AG20443 (cell line): ENCODE measurements around the gene JPH3.
A peak's percentile ranks its signal among the peaks of the same experiment; 100 is the strongest.
"Not testable (repeated sequence)": the region's sequence is repeated elsewhere in the genome, so short reads cannot be mapped to it uniquely, and the experiment has no call there.

Experiments
- DNase-seq: peaks from one replicate; pipeline ENCODE4 v3.0.0; 2012; ENCODE audit warnings: low spot score, mixed read lengths

JPH3 gene

GRCh38 chr16:87654826-87655225 lies 52.5 kb downstream of the JPH3 start:
- DNase-seq = no peak

DNA sequence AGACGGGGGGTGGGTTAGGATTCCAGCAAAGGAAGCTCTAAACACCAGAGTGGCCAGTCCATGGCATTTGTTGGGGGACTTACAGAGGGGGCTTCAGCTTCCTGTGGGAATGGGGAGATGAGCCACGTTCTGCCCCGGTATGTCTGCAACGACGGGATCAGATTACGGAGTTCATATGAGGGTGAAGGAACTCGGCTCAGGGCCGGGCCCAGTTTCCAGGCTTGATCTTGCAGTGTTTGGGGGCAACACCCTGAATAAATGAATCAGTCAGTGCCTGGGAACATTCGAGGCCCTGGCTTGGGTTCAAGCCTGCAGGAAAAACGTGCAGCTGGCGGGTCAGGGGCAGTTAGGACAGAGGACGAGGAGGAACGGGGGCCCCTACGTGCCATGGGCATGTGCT lies 54.0 kb downstream of the JPH3 start:
- DNase-seq = no peak

- no peak for DNase-seq
Measured at GRCh38 chr16:87657621-87658192, 55.4 kb downstream of the JPH3 start.

GRCh38 chr16:87658564-87659225 lies 56.4 kb downstream of the JPH3 start:
- no peak for DNase-seq

DNA sequence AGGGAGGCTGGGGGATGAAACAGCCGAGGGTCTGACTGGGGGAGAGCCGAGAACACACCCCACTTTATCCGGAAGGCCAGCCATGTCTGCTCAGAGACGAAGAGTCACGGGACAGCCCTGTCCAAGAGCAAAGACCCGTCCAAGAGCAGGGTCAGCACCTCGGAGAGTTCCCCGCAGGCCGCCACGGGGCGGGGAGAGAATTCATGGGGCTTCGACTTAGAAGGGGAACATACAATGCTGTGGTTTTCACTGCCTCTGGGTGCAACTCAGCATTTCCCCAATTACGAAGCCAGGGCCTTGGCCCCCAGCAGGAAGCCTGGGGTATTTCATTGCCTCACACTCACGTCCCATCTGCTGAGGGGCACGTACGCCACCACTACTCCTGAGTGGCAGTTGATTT lies 59.3 kb downstream of the JPH3 start:
- peak; percentile 87 for DNase-seq

GRCh38 chr16:87662254-87663204 lies 60.2 kb downstream of the JPH3 start:
- no peak for DNase-seq

DNA sequence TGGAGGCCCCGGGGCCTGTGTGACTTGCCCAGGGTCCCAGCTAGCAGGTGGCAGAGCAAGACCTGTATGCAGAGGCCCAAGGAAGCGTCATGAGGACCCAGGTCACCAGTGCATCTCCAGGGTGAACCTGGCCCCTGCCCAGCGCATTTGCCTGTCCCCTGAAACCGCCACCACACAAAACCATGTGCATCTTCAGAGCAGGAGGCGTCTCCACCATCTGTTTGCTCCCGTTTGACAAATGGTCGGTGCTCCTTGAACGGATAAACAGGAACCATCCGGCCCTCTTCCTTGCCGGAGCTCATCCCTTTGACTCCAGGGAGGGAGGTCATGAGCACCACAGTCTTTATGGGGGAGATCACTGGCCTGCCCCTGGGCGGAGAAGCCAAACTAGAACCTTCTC lies 62.5 kb downstream of the JPH3 start:
- no peak for DNase-seq

DNA sequence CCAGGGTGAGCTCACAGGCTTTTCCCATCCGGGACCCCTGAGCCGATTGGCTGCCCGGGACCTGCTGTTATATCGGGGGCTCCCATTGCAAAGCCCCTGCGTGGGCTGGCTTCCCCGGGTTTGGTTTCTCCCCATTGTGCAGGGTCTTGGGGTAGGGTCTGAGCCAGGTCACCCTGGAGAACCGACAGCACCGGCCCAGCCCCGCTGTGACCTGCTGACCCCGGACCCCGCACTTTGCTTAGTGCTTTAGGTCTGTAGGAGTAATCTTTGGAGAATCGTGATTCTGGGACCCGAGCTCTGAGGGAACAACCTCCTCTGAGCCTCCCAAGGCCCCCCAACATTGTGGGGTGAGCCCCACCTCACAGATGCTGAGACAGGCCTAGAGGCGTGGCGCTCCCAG lies 62.9 kb downstream of the JPH3 start:
- DNase-seq = no peak

DNA sequence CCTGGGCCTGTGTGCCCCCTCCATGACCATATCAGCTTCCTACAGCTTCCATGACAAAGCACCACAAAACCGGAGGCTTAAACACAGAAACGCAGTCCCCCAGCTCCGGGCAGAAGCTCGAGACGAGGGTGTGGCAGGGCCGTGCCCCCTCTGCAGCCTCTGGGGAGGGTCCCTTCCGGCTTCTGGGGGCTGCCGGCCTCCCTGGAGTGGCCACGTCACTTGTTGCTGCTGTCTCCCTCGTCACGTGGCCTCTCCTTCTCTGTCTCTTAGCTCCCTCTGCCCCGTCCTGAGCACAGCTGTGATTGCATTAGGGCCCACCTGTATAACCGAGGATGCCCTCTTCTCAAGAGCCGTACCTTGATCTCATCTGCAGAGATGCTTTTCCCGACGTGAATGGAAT lies 64.6 kb downstream of the JPH3 start:
- no peak for DNase-seq

DNA sequence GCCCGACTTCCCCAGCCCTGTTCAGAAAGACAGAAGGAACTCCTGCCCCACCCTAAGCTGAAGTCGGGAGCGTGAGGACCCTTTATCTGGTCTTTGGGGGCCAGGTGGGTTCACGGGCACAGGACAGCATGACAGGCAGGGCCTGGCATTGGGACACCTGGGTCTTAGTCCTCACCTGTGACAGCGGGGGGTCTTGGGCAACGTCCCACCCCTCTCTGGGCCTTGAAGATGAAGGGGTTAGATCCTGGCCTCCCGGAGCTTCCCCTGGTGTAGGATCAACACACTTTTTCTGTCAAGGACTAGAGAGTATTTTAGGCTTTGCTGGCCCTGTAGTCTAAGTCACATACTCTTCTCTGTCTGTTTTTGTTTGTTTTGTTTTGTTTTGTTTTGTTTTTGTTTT lies 65.1 kb downstream of the JPH3 start:
- DNase-seq = no peak

DNA sequence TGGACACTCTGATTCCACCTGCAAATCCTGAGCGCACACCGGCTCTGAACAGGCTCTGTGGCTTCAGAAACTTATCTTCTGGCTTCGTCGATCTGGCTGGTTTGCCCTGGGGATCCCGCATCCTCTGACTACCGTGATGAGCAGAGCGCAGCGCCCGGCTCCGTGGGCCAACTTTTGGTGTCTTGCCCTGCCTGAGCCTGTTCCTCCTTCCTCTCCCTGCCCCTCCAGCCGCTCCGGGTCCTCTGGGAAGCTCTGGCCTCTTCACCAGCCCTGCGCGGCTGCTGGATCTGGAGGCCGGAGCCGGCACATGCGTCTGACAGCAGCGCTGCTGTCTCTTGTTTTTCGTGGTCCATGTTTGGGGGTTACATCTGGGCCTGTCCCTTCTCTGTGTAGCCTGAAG lies 65.6 kb downstream of the JPH3 start:
- no peak for DNase-seq

- DNase-seq = no peak
Measured at GRCh38 chr16:87669672-87670071, 67.4 kb downstream of the JPH3 start.

- DNase-seq = no peak
Measured at GRCh38 chr16:87671221-87671620, 68.9 kb downstream of the JPH3 start.

GRCh38 chr16:87671715-87672270 lies 69.5 kb downstream of the JPH3 start:
- no peak for DNase-seq

DNA sequence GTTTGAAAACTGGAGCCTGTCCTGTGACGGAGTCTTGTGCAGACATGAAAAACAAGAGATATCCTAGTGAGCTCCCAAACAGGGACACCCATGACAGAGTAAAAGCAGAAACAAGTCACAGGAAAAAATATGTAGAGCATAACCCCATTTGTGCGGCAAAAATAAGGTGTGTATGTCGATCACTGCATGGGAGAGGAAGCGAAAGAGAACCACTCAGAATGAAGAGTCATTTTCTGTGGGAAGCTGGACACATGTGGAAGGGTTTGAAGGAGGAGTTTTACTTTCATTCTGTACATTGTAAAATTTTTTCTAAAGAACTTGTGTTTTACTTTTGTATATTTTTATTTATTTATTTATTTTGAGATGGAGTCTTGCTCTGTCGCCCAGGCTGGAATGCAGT lies 72.1 kb downstream of the JPH3 start:
- DNase-seq = no peak

GRCh38 chr16:87675111-87675719 lies 72.9 kb downstream of the JPH3 start:
- DNase-seq = no peak

DNA sequence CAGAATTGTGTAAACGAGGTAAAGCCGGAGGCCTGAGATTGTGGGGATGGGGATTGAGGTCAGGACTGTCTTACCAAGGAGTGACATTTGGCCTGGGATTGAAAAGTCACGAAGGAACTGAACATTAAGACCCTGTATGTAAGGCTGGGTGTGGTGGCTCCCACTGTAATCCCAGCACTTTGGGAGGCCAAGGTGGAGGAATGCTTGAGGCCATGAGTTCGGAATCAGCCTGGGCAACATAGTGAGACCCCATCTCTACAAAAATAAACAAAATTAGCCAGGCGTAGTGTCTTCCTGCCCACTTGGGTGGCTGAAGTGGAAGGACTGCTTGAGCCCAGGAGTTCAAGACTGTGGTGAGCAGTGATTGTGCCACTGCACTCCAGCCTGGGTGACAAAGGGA lies 75.5 kb downstream of the JPH3 start:
- DNase-seq = no peak

- no peak for DNase-seq
Measured at GRCh38 chr16:87678618-87679017, 76.3 kb downstream of the JPH3 start.

DNA sequence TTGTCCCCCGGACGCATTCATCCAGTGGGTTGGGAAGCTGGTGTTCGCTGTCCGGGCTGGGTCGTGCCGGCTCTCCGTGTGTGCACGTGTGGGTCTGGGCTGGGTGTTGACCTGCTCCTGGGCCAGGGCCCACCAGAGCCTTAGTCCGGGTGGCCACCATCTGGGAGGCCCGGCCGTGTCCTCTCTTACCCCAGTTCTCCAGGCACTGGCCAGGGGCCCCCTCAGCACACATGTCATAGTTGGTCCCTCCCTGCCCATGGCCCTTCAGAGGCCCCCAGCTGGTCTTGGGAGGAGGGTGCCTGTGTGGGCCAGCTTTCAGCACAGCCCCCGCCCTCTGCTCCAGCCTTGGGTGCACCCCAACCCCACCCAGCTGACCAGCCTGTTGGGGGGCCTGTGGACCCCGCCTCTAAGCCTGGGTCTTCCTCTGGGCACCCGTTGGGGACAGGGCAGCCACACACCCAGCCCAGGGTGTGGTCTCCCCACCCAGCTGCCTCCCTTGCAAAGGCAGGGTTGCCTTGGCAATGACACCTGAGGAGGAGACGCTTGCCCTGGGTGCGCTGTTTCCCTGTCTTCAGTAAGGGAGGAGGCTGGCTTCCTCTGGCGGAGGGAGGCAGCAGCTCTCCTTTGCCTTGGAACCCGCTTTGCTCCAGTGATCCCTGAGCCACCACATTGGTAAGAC lies 77.4 kb downstream of the JPH3 start:
- no peak for DNase-seq

DNA sequence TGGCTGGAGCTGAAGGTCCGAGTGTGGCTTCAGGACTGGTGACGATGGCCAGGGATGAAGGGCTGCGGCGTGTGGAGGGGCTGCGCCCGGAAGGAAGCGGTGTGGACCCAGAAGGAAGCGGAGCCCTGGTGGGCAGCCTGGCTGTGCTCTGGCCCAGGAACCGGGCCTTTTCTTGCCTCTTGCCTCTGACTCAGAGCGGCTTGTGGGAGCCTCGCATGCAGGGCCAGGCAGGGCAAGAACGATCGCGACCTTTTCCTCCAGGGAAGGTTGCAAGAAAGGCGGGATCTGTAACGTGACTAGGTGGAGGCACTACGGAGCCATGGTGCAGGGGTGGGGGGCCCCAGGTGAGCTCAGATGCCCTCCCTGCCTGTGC lies 78.0 kb downstream of the JPH3 start:
- DNase-seq = no peak

GRCh38 chr16:87681051-87681602 lies 78.8 kb downstream of the JPH3 start:
- not testable (repeated sequence) for DNase-seq
